HG03354 (cell line): ENCODE results near the gene ATP11A.

Experiments
- ATAC-seq: cut with Tn5 transposase; IDR thresholded peaks from one replicate; pipeline ENCODE4 v1.9.1; 2021; ENCODE audit warnings: mild to moderate bottlenecking; ENCODE audit not compliant: unreplicated experiment, poor library complexity, severe bottlenecking

ATP11A gene

DNA sequence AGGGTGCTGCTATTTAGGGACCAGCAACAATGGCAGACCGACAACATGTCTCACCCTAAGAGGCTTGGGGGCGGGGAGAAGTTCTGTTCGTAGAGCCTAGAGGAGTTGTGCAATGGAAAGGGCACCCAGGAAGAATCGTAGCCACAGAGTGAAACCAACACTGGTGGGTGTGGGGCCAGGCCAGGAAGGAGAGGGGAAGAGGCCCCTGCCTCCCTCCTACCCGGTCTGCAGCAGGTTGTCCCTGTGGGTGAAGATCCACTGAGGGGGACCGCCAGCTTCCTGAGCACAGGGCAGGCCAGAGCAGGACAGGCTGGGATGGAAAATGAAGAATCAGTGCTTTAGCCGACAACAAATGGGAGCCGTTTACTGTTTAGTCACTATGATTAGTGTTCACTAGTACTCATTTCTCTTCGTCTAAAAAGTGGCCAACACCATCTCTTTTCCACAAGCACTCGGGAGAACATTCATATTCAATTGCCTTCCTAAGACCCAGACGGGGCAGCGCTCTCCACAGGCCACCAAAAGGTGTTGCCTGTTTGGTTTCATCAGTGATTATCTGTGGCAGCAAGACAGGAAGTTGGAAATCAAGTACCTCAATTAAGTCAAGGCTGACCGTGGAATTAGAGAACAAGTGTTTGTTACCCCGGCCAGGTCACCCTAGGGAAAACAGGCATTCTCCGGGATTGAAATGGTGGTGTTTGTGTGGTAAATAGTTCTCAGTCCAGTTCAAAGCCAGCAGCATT, 1.1 kb upstream of the ATP11A start:
- ATAC-seq, result no peak

DNA sequence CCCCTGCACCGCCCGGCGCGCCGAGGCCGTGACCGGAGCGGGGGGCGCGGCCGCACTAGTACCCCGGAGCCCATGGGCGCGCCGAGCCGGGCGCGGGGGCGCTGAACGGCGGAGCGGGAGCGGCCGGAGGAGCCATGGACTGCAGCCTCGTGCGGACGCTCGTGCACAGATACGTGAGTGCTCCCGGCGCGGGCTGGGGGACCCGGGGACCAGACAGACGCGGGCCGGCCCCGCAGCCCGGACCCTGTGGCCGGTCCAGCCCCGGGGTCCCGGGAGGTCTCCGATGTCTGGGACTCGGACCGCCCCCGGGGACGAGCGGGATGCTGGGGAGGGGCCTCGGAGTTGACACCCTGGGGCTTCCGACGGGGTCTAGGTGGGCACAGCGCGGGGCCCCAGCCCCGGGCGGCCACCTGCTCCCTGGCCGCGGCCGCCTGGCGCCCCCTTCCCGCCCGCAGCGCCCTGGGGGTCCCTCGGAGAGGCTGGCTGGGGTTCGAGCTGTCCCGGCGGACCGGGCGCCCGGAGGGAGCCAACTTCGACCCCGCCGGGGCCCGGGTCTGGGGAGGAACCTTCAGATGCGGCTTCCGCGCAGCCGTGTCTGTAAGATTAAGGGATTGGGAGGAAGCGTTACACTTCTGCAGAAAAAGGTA, 568 bp downstream of the ATP11A start:
- ATAC-seq, result peak; percentile 36

DNA sequence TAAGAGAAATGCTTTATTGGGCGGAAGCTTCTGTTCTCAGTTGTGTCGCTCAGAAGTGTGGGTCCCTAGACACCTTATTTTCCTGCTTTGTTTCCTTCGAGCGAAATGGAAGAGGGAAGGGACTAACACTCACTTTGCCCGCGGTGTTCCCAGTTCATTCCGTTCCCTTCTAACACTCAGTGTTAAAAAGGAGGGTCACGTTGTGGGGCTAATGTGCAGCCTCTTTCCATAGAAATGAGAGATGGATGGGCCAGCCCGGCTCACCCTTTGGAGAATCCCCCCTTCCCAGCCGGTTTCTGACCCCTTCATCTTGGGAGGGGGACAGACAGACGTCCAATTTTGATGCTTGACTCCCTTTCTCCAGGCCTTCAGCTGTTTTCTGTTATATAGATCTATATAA, 2.3 kb downstream of the ATP11A start:
- no peak for ATAC-seq

DNA sequence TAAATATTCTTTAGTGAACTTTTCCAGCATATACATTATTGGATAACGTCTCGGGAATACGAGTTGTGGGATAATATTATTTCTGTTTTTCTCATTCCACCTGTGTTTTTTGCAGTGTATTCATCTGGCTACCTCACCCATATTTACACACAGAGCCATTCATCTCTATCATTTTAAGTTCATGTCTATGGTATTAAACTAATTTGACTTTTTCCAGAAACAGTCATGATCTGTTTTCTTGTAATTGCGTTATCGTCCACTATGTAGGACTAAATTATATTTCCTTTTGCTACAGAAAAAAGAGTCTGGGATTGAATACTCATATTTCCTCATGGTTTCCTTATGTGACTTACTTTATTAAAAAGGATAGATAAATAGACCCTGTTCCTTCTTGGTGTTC, 2.7 kb downstream of the ATP11A start:
- no peak for ATAC-seq

DNA sequence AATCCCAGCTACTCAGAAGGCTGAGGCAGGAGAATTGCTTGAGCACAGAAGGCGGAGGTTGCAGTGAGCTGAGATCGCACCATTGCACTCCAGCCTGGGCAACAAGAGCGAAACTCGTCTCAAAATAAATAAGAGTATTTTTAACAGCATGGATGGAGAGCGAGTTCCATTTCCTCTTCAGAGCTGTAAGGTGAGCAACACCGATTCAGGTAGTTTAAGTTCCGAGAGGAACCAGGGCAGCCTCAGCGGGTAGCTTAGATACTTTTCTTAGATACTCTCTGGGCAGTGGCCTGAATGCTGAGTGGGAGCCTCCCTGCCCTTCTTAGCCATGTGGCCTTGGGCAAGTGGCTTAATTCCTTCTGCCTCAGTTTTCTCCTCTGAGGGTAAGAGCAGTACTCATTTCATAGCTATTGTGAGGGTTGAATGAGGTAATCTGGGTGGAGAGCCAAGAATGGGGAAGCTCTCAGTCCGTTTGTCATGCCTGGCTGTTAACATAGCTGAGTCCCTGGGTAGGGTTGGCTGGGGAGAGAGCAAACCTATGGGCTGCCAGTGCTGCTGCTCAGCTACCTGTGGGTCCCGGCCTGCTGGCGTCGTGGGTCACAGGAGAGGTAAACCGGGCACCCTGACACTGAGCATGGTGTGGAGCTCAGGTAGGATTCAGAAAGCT, 4.1 kb downstream of the ATP11A start:
- ATAC-seq, result no peak

DNA sequence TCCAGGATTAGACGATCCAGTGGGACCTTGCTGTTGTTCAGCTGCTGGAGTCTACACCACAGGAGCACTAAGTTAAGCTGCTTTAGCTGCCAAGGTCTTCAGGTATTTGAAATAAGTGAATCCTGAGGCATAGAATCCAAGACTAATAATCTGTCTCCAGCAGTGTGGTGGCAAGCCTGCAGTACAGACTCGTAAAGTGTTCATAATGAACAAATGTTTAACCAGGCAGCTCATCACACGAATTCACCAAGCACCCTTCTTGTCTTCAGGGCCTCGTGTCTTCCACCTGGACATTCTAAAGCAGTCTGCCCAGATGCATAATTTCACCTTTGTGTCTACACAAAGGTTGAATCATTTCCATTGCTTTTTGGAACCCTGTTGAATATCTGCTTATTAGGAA, 5.3 kb downstream of the ATP11A start:
- ATAC-seq, result no peak

DNA sequence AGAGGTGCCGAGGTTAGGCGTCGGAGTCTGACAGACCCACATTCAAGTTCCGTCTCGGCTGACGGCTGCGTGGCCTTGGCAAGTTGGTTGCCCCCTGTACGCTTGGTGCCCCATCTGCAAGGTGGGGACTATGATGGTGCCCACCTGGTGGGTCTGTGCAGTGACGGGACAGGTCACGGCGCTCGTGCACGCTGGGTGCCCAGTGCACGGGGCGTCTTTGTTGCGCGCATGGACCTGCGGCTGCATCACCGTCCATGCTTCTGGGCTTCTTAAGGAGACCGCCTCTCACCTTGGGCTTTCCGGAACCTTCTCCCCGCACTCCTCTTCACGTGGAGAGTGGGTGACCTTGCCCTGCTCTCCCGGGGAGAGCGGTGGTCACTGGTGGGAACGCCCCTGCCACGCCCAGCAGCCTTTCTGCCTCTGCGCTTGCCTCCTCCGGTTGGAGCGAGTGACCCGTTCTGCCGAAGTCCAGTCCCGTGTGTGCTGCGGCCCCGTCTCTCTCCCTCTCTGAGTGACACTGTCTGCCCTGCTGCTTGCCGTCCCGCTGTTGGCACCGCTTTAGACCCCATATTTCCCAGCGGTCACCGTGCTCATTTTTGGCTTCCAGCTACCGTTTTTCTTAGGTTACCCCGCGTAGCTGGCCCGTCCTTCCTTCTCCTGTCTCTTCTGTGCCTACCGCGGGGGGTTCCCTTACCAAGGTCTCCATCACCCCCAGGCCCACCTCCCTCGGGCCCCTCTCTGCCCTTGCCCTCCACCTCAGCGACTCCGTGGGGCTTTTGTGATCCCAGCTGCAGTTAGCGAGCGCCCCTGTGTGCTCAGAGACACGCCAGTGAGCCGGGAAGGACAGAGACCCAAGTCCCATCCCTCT, 6.4 kb downstream of the ATP11A start:
- ATAC-seq, result no peak

DNA sequence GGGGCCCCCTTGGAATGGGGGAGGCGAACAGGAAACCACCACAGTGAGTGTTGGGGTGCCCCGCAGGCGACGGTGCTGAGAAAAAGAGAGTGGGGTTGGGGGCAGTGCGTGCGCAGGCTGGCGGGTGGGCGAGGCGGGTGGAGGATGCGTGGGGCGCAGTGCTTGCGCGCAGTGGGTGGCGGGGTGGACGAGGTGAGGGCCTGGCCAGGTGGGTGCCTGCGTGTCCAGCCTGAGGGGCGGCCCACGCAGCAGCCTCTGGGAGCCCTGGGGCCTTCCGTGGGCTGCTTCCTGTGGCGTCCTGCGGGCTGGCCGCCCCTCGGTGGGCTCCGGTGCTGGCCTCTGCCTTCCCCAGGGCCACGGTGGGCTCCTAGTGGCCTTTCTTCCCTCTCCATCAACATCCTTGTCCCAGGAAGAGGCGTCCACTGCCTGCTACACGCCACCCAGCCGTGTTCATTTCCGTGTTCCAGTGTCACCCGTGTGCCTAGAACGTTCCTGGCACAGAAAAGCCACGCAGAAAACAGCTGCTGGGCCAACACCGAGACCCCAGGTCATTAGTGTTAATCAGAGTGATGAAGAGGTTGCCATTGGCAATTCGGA, 7.1 kb downstream of the ATP11A start:
- no peak for ATAC-seq

DNA sequence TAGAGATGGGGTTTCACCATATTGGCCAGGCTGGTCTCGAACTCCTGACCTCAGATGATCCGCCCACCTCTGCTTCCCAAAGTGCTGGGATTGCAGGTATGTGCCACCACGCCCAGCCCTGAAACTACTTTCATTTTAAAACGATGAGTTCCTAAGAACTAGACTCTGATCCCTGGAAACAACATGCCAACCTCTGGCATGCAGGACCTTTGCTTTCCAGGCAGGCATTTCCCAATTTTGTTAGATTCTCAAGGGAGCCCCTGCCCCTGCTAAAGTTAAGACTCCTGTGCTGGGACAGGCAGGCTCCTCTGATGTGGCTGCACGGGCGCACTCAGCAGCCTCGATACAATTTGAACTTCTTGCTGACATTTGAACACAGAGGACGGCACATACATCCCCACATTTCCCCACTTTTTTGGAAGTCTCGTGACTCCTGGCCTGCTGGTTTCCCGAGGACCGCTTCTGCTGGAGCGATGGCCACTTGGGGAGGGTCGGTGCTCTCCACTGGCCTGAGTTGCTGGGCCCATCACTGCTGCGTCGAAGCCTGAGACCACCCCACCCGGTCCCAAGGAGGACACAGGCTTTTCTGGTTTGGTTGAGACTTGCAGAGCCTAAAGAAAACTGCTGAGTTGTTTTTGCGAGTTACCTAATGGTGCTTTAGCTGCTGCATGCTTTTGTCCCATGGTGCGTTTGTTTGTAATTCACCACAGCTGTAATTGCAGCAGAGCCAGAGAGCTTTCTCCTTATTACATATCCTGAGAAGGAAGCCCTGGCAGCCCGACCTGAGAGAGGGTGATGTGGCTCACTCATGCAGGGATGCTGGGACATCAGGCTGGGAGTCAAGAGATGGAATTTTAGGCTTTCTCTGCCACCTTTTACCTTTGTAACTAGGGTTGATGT, 8.2 kb downstream of the ATP11A start:
- no peak for ATAC-seq

DNA sequence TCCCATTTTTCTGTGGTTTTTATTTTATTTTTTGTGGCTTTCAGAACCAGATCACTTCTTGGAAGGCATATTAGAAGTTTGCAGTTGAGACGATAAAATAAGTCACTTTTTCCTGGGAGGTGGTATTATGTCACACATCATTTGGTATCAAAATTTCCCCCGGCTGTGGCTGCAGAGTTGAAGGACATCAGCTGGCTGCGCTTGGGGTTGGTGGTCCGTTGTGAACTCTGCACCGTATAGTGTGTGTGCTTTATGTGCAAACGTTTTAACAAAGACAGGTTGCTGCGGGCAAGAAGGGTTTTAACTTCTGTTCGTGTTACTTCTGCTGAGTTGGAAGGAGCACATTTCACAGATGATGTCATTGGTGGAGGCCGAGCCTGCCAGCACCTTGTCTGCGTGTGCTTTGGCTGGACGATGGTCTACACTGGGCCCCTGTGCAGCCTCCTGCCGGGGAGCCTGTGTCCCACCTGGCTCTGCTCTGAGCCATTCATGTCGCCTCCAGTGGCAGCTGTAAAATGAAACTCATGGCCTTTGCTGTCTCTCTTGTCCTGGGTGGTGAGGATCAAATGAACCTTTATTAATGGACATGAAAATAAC, 9.6 kb downstream of the ATP11A start:
- ATAC-seq, result no peak

DNA sequence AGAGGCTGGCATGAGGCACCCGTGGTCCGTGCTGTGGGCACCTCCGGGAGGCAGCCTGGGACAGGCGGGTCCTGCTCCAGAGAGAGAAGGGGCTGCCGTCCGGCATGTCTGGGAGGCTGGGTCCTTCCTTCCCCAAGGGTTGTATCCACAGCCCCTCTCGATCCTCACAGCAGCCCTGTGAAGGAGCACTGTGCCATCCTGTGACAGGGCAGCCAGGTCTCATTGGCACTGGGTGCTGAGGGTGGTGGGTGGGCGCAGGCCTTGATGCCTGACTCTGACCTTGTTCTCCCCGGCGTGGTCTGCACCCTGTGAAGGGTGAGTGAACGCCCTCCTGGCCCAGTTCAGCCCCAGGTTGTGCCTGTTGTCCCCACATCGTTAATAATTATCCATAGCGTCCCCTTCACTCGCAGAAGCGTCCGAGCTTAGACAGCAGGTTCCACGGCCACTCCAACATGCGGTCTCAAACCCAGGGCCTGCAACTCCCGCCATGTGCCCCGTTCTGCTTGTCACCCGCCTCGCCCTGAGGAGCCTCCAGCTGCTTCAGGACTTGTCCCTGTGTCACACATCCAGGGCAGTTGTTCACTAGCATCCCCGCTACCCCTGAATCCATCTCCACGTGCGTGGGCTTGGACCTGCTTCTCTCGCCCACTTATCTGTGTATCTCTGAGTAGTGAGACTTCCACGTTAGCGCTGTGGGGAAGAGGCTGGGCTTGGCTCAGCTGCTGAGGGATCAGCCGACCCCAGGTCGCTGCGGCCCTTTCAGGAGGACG, 10.6 kb downstream of the ATP11A start:
- ATAC-seq, result no peak

DNA sequence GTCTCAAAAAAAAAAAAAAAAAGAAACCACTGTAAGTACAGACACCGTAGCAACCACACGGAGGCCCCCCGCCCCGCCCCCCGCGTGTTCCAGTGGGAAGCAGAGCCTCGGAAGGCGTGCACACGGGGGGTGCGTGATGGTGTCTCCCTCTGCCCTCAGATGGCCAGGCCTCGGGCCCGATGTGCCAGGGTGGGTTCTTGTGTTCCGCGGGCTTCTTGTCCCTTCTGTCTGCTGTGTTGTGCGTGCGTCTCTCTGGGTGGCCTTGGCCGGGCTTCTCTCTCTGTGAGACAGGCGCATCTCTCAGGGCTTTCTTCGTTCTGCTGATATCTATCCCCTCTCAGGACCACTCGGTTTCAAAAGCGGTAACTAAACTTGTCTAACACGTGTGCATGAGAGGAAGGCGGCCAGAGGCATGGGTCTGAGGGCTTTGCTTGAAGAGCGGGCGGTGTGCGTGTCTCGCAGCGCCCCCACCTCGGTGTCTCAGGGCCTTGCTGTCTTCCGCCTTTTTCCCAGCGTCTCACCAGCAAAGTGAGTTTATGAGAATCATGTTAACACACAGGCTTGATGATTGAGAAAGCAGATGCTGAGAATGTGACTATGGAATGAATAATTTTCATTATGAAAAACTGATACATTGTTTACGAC, 12.6 kb downstream of the ATP11A start:
- no peak for ATAC-seq

DNA sequence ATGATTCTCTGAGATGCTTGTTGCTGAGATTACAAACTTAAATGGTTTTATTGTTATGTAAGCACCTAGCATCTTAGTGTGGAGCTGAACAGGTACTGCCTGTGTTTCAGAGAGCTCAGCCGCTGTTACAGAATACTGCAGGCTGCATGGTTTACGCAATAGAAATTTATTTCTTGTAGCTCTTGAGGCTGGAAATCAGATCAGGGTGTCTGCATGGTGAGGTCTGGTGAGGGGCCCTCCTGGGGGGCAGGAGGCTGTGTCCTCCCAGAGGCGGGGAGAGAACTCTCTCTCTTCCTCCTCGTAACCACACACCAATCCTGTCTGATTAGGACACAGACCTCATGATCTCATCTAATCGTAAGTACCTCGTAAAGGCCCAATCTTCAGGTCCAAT, 13.1 kb downstream of the ATP11A start:
- ATAC-seq, result no peak

DNA sequence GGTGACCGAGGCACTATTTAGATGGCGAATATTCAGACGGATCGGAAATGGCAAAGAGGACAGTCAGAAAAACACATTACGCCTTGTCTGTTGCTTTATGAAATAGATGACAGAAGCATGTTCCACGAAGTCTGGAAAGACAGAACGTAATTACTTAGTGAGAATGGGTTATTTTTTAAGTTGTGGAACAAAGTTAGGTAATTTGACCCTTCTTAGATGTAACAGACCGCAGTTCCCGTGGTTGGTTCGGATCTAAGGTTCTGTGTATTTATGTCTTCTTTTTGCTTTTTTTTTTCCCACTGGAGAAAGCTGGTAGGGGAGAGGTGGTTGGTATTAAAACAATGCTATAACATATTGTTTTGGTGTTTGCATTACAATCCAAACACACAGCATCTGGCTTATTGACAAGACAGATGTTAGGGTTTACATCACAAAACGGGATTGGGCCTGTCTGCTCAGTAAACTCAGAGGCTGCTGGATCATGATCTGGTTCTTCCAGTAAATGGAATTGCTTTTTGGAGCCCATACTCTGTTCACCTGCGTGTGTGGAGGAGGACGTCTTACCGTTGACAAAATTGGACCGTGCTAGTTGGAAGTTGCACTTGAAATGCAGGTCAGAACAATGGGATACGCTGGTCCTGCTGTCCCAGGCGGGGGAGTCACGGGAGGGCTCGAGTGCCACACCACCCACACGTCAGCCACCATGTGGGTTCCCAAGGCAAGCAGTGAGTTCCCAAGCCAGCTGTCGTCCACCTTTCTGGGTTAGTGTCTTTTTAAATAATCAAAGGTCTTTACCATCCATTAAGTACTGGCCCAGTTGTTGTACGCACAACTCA, 13.8 kb downstream of the ATP11A start:
- ATAC-seq, result no peak

DNA sequence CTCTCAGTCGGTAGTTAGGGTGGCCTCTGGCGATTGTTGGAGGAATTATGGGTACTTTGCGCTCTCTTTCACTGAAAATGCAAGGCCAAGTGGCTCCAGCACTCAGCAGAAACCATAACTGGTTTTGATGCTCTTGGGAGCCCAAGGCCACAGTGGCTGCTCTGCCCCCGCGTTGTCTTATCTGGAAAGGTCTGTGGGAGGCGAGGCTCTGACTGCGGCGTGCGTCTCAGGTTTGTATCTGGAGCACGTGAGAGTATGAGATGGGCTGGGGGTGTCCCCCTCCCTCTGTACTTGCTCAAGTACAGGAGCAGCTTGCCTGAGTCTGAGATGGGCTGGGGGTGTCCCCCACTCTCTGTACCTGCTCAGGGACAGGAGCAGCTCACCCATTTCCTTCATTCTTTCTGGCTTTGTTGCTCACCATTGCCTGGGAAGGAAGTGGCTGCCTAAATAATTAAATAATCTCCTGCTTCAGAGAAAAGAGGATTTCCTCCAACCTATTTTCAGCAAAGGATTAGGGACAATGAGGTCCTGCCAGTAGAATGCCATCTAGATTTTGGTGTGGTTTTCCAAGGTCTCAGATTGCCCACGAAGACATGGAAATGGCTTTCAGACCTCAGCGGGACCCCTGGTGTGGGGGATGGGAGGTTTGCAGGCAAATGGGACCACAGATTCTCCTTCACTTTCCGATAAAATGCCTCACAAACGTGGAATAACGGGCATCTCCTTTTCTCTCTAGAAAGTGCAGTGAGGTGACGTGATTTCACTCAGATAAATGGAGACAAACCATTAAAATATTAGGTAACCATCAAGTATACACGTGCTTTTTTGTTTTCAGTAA, 14.7 kb downstream of the ATP11A start:
- ATAC-seq, result no peak

DNA sequence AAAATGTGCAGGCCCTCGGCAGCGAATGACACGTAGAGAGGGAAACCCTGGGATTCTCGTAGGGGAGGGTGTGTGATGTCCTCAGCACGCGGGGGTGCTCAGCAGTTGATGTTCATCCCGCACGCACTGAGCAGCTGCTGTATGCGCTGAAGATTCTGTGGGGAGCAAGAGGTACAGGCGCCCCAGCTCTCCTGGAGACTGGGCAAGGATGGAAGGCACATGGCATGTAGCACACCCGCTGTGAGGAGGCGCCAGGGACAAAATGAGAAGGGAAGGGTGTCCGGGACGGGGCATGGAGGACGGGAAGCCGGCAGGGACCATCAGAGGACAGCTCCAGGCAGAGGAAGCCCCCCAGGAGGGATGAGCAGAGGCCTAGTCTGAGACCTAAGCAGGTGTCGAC, 15.4 kb downstream of the ATP11A start:
- no peak for ATAC-seq
